GM18909 (cell line): Measurements from ENCODE around the gene SPOP.
"Not testable (repeated sequence)": the region's sequence is repeated elsewhere in the genome, so short reads cannot be mapped to it uniquely, and the experiment has no call there.

Experiments
- ATAC-seq: cut with Tn5 transposase; IDR thresholded peaks from one replicate; pipeline ENCODE4 v1.9.1; 2021; ENCODE audit warnings: mild to moderate bottlenecking; ENCODE audit not compliant: unreplicated experiment, poor library complexity

SPOP gene

GRCh38 chr17:49696233-49696761 is 18.4 kb upstream of the SPOP start:
- ATAC-seq = no peak

- no peak for ATAC-seq
Observed at GRCh38 chr17:49695698-49696232, 17.9 kb upstream of the SPOP start.

- ATAC-seq = no peak
Observed at GRCh38 chr17:49694847-49695697, 17.2 kb upstream of the SPOP start.

- ATAC-seq = no peak
Observed at GRCh38 chr17:49692751-49693150, 14.9 kb upstream of the SPOP start.

- no peak for ATAC-seq
Observed at GRCh38 chr17:49691677-49692191, 13.8 kb upstream of the SPOP start.

GRCh38 chr17:49691086-49691676 is 13.3 kb upstream of the SPOP start:
- ATAC-seq = no peak

DNA sequence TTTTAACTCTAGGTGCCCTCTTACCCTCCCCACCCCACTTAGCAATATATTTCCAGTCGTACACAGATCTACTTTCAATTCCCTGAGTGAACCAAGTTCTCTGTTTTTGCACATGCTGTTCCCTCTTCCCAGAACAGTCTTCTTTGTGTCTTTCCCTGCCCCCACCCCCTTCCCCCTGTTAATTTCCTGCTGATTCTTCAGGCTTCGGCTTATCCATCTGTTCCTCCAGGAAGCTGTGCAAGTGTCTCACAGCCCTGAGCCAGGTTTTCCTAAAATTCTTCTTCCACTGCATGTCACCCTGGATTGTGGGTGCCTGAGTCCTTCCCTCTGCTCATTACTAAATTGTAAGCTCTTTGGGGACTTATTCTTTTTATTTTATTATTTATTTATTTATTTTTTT is 12.4 kb upstream of the SPOP start:
- no peak for ATAC-seq

- no peak for ATAC-seq
Observed at GRCh38 chr17:49688848-49689247, 11.0 kb upstream of the SPOP start.

- no peak for ATAC-seq
Observed at GRCh38 chr17:49687878-49688491, 10.1 kb upstream of the SPOP start.

DNA sequence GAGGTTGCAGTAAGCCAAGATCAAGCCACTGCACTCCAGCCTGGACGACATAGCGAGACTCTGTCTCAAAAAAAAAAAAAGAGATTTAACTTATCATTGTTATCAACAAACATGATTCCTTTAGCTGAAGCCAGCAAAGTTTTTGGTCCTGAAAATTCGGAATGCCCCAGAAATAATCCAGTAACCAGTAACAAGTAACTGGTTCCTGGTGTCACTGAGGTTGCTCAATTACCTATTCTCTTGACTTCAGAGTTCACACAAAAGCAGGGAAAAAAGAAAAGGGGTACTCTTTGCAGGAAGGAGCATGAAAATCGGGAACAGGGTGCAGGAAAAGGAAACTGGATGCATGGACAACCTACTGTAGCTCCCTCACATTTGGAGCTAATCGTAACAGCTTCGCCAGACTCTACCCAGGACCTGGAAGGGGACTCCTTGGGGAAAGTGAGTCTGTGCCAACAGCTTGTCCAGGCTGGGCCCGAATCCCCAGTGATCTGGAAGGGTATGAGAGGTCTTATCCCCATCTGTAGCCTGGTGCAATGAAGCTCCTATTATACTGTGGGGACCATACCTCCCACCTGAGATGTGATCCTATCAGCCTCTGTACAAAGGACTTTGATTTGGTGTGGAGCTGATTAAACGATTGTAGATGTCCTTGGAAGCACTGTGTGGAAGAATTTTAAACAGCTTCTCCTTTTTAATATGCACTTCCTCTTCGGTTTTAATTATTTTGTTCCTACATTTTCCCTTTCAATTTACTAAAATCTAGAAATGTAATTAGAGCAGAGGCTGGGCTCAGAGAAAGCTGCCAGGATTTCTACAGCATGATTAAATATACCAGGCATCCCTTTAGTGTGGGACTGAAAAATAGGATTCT is 3.4 kb upstream of the SPOP start:
- no peak for ATAC-seq

GRCh38 chr17:49680314-49680713 is 2.4 kb upstream of the SPOP start:
- no peak for ATAC-seq

- ATAC-seq = peak; percentile 61
Observed at GRCh38 chr17:49677134-49677932, 564 bp downstream of the SPOP start.

GRCh38 chr17:49676276-49676868 is 1.5 kb downstream of the SPOP start:
- ATAC-seq = peak; percentile 69

DNA sequence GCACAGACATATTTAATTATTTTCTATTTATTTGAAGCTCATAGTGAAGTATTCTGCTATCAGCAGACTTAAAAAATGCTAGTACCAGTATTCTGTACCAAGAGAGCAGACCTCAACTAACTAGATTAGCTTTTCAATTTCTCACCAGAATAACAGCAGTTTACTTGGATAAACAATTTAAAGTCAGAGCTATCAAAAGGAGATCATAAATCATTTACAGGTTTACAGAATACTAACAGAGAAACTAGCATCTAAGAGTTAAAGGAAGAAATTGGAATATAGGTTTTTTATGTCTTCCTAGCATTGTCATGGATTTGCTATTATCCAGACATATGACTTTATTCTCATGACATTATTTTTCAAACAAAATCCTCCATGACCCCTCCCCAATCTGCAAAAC is 3.4 kb downstream of the SPOP start:
- no peak for ATAC-seq

DNA sequence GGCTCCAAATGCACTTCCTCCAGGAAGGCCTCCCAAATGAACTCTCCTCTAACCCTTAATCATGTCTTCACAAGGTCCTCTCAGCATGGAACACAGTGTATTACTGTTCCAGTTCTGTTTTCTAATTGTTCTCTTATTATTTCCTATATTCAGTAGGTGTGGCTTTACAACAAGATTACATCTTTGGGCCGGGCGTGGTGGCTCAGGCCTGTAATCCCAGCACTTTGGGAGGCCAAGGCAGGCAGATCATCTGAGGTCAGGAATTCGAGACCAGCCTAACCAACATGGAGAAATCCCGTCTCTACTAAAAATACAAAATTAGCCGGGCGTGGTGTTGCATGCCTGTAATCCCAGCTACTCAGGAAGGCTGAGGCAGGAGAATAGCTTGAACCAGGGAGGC is 4.2 kb downstream of the SPOP start:
- ATAC-seq = not testable (repeated sequence)

GRCh38 chr17:49670641-49671040 is 7.3 kb downstream of the SPOP start:
- ATAC-seq = no peak

DNA sequence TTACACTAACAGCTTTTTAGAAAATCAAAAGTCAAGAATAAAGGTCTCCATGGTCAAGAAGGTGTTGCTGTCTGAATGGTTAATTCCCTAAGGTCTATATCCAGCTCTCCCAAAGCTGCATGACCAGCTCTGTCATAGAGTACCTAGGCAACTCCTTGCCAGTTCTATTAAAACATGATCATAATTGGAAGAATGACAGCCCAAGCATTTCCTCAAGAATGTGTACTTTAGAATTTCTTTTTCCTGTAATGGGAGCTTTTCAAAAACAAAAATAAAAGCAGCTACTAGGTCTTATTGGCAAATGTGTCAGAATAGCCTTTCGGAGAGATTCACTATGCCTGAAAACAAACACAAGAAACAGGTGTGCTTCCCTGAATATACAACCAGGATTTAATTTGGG is 7.9 kb downstream of the SPOP start:
- no peak for ATAC-seq

DNA sequence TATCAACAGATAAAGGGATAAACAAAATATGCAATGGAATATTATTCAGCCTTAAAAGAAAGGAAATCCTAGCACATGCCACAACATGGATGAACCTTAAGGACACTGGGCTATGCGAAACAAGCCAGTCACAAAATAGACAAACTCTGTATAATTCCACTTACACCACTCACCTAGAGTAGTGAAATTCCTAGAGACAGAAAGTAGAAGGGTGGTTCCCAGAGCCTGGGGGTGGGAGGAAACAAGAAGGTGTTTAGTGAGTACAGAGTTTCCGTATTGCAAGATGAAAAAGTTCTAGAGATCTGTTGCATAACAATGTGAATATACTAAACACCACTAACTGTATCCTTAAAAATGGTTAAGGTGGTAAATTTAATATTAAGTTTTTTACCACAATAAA is 10.0 kb downstream of the SPOP start:
- ATAC-seq = no peak
